HG02840 (cell line): ENCODE measurements around the gene CDCP1.
"Not testable (repeated sequence)": the region's sequence is repeated elsewhere in the genome, so short reads cannot be mapped to it uniquely, and the experiment has no call there.

Experiments used
- ATAC-seq: cut with Tn5 transposase; IDR thresholded peaks from one replicate; pipeline ENCODE4 v1.9.1; 2021; ENCODE audit warnings: mild to moderate bottlenecking, moderate library complexity, moderate number of reproducible peaks; ENCODE audit not compliant: unreplicated experiment, low FRiP score

The CDCP1 gene

DNA sequence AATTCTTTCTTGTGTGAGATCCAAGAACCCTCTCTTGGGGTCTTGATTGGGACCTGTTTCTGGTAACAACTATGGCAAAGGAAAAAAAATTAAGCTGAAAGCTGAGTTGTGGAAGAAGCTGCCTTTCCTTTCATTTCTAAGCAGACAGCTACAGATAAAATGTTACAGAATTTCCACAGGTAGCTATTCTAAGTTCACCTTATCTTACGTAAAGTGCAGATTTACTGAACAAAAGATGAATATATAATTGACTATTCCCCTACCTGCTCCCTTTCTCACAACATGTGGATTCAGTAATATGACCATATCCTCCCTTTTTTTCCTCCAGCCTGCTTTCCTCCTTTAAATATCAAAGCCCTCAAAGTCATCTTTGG is 83.5 kb downstream of the CDCP1 start:
- no peak for ATAC-seq

DNA sequence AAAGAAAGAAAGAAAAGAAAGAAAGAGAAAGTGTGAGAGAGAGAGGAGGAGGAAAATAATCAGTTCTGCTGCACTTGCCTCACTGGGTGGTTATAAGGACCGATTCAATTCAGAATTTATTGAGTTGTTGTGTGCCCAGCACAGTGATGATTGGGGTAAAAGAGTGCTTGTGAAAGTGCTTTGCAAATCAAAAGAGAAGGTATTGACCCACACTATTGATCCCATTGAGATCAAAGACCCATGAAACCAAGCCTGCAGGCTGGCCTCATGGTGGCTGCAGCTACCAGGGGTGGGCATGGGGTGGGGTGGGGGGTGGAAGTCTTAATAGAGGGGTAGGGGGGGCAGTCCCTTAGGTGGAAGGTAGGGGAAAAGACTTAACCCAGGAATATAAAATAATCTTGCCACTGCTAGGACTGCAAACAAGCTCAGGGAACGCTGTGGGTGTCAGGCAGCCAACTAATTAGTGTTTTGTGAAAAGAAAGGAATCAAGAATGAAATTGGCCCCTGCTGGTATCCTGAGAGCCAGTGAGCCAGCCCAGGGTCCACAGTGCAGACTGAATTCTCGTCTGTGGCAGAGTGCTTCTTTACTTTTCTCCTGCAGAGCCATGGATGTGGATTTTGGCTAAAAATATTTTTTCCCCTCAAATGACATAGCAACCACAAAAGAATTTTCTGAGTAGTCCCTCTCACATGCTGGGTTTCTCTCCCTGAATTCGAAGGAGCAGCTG is 85.8 kb downstream of the CDCP1 start:
- ATAC-seq: no peak

DNA sequence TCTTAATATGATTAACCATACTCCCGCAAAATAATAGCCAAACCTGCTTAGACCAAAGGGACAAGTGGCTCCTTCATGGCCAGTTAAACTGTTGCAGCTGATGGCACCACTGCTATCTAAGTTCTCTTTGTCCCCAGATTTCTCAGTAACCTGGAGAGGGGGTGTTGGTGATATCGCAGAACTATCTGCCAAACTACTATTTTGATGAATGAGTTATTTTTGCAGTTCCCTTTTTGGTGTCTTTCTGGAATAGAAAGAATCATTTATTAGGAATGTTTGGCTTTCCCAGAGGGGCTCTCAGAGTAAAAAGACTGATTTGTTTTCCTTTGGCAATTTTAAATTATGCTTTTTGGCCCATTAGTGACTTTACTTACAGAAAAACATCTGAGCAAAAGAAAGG is 87.0 kb downstream of the CDCP1 start:
- ATAC-seq: no peak

GRCh38 chr3:45057557-45057956 is 88.6 kb downstream of the CDCP1 start:
- no peak for ATAC-seq

GRCh38 chr3:45056608-45057301 is 89.4 kb downstream of the CDCP1 start:
- ATAC-seq: no peak

DNA sequence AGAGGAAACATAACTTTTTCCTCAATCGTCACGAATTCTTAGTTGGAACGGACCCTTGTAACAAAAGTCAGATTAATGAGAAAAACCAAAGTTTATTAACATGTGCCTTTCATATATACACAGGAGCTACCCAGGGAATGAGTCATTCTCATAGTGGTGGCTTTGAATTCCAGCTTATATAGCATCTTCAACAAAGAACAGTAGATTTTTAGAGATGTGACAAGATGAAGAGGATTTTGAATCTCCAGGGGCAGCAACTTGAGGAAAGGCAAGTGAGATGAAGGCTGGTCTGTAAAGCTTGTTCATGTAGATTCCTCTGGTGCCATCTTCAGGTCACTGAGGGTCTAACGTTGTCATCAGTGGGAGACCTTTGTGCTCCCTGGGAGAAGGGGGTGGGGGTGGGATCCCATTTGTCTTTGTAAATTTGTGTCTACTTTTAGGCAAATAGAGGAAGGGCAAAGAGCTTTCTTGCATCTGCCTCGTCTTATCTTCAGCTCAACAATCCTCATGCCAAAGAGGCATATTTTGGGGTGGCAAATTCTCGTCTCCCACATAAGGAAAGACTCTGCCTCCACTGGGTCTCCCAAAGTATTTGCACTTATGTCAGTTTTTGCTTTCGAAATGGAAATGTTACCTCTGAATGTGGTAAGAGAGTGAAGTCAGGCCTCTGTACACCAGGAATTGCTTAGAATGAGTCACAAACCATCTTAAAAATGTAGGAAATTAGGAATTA is 90.6 kb downstream of the CDCP1 start:
- ATAC-seq: no peak

DNA sequence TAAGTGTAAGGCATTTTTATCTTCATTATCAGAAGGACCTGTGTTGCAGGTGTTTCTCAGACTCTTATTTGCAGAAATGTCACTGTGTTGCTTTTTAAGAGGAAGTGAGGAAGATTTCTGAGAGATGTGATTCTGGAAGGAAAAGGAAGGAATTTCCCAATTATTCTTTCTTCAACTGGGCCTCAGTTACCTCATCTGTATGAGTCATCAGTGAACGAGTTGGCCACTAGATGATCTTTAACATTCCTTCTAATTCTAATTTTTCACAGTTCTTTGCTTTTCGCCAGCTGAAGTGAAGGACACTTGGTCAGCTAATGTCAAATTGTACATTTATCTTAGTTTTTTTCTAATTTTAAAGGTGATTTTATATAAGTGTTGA is 91.2 kb downstream of the CDCP1 start:
- ATAC-seq: no peak

DNA sequence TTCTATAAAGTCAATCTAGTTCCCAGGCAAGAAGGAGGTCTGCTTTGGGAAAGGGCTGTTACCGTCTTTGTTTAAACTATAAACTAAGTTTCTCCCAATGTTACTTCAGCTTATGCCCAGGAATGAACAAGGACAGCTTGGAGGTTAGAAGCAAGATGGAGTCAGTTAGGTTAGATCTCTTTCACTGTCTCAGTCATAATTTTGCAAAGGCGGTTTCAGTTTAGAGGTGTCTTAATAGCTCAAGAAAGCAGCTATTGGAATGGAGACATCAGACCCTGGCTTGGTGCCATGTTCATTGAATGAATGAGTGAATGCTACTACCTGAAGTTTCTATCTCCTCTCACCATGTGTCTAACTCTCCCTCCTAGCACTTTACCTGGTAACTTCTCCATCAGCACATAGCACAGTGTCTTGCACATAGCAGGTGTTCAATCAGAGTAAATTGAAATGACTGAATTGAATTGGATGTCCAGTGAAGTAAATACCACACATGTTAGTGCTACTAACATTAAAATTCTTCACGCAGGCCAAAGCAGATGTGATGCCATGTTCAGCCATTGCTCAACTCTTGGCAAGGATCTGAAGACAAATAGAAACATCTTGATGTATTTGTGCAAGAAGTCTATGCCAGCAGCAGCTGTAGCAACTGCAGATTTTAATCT is 91.9 kb downstream of the CDCP1 start:
- ATAC-seq: no peak

GRCh38 chr3:45053805-45054195 is 92.4 kb downstream of the CDCP1 start:
- not testable (repeated sequence) for ATAC-seq

GRCh38 chr3:45051685-45052084 is 94.5 kb downstream of the CDCP1 start:
- ATAC-seq: no peak

GRCh38 chr3:45049807-45050206 is 96.4 kb downstream of the CDCP1 start:
- ATAC-seq: no peak

- no peak for ATAC-seq
Measured at GRCh38 chr3:45048244-45048643, 97.9 kb downstream of the CDCP1 start.

DNA sequence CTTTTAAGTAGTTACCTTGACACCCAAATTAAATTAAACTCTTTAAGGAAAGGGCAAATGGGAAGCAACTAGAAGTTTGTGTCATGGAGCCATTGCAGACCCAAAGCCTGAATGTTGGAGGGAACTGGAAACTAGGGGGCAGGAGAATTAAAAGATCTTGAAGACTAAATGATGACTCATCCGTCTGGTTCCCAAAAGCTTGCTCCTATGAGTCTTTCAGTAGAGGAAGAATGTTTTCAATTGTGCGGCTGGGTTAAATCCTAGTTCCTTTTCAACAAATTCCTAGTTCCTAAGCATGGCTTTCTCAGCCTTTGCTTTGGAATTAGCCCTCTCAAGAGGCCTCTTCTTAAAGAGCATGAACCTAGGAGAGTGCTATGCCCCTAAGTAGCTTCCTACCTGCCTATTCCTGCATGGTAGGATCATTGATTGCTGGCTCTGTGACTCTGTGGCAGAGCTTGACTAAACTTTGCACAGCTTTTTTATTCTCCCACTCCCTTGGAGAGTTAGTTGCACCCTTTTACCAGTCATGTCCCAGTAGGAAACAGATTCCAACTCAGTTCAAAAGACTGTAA is 102.4 kb downstream of the CDCP1 start:
- no peak for ATAC-seq

DNA sequence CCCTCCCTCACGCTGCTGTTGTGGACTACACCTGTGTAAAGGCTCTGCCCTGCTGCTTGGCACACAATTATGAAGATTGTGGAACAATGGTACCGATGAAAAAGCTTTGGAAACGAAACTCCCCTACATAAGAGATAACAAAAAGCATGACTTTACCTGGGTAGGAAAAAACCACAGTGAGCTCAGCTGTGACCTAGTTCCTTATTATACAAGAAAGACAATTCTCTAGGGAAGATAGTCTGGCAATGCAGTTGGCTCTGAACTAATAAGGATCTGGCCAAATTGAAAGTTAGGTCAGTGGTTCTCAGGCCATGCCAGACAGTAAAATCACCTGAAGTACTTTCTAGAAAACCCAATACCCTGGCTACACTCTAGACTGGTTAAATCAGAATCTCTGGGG is 104.0 kb downstream of the CDCP1 start:
- ATAC-seq: no peak

GRCh38 chr3:45041666-45042065 is 104.5 kb downstream of the CDCP1 start:
- ATAC-seq: no peak

DNA sequence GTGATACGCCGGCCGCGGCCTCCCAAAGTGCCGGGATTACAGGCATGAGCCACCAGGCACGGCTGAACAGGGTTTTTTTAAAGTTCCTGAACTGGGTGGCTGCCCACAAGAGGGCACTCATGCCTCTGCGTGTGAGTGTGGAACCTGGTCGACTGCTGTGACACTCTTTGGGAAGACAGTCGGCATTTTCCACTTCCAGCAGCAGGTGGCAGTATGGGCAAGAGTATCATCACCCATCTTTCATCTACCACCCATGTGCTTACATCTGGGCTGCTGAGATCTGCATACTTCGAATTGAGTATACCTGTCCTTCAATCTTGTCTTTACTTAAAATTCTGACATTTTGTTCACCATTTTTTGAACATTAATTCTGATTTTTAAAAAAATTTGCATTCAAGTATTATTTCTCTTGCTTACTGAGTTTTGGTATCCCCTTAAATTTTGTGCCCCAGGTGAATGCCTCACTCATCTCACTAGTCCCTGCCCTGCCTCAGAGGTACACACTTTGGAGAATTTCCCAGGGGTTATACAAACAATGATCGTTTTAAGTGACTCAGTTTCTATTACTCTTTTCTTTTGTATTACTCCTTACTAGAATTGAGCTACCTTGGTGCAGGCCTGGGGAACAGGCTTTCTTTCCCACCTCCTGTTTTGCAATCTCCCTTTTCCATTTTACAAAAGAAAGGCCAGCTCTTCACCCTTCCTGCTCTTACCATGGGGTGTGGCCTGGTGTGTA is 108.3 kb downstream of the CDCP1 start:
- ATAC-seq: peak; percentile 70

DNA sequence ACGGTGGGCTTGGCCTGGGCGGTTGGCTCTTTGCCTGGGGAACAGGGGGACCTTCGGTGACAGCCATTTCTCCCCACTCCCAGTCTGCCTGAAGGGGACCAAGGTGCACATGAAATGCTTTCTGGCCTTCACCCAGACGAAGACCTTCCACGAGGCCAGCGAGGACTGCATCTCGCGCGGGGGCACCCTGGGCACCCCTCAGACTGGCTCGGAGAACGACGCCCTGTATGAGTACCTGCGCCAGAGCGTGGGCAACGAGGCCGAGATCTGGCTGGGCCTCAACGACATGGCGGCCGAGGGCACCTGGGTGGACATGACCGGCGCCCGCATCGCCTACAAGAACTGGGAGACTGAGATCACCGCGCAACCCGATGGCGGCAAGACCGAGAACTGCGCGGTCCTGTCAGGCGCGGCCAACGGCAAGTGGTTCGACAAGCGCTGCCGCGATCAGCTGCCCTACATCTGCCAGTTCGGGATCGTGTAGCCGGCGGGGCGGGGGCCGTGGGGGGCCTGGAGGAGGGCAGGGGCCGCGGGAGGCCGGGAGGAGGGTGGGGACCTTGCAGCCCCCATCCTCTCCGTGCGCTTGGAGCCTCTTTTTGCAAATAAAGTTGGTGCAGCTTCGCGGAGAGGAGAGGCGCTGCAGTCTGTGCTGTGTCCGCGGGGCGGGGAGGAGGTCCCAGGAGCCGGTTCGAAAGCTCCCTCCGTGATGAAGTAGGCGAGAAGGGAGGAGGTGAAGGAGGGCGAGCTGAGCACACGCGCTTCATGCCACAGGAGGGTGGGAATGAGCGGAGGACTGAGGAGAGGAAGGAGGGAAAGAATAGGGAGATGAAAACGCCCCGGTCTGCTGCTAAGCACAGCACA is 110.5 kb downstream of the CDCP1 start:
- ATAC-seq: no peak

GRCh38 chr3:45034612-45035252 is 111.4 kb downstream of the CDCP1 start:
- no peak for ATAC-seq

DNA sequence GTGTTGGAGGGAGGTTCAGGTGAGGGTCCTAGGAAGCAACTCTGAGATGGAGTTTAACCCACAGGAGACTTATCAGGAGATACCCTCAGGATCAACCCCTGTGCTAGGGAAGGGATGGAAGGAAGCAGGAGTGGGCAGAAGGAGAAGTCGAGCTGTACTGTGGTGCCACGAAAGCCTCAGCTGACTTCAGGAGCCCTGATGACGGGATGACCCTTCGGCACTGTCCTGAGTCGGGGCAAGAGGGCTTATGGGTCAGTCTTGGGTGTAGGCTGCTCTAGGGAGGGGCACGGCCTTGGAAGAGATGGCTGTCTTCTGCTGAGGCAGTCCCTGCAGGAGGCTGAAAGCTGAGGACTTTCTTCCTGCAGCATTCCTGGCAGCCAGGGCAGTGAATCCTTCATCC is 112.4 kb downstream of the CDCP1 start:
- ATAC-seq: no peak
